ENCODE results near the gene OGDH. TPM values are rescaled to one million over a fixed set of nuclear protein-coding genes. Genes with fewer than 3 reads are reported as not detected.

Gene OGDH
- total and polyA plus RNA-seq, 10 of the 15 experiments (the other 5 are each of a cell fraction or from before 2014, with no cell fraction given) = 4.1 to 103 (median 48.4) TPM

DNA sequence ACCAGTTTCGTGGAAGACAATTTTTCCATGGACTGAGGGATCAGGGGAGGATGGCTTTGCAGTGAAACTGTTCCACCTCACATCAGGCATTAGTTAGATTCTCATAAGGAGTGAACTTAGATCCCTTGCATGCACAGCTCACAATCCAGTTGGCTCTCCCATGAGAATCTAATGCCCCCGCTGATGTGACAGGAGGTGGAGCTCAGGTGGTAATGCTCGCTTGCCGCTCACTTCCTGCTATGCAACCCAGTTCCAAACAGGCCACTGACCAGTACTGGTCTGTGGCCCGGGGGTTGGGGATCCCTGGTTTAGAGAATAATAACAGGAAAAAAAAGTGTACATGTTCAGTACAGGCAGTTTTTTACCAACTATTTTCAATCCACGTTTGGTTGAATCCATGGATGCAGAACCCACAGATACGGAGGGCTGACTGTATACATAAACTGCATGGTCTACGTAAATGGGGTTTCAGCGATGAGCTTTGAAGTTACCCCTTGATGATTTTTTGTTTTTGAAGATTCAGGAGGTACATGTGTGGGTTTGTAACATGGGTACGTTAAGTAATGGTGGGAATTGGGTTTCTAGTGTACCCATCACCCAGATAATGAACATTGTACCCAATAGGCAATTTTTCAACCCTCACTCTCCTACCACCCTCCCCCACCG is 24.5 kb downstream of the OGDH start:
- Histone ChIP-seq H3K79me2 (ENCODE audit: control insufficient read depth, insufficient read depth, low read length) (peaks cover 15% of the 10 kb centered on the region), H3K9me3 (replicated peaks; ENCODE audit: control insufficient read depth, insufficient read depth, low read length) (no peaks in the 10 kb centered on the region), H3K4me3 (no peak overlapping the region), H3K36me3 (ENCODE audit: control insufficient read depth in 2 of 2, insufficient read depth in 2 of 2, low read length in 1 of 2) (peaks cover 6 to 7% of the 10 kb centered on the region in 2 experiments; a peak in 3 of 4 replicates), H4K20me1 (ENCODE audit: control insufficient read depth, insufficient read depth) (no peaks in the 10 kb centered on the region; the same call in 1 of the 2 replicates), H3K4me1 (ENCODE audit: control insufficient read depth, insufficient read depth, low read length) (peaks cover 63% of the 10 kb centered on the region), H2AFZ (ENCODE audit: control insufficient read depth, low read depth, low read length) (no peak overlapping the region), H3K4me2 (ENCODE audit: control insufficient read depth, insufficient read depth) (no peak overlapping the region), H3K27ac (ENCODE audit: control insufficient read depth, insufficient read depth) (peak overlapping the region; percentile 75), H3K27me3 (replicated peaks in 1 of 2; ENCODE audit: control insufficient read depth in 2 of 2, insufficient read depth in 2 of 2, low read length in 1 of 2) (no peaks in the 10 kb centered on the region), H3K9ac (ENCODE audit: control insufficient read depth, insufficient read depth, low read length) (no peak overlapping the region)
- FAIRE-seq (no peak), DNase-seq (ENCODE audit: low read depth, low spot score) (no peak), ATAC-seq (no peak)
- ChIA-PET SMC1A (ENCODE audit: uncharacterized antibody, unreplicated experiment) (interaction anchor here (1.0 to 10.4 kb wide), 8 partner anchors 9 to 139 kb away, joined by 3 to 103 read pairs (median 5); partner anchors contain the start of gene OGDH), CTCF (interaction anchor here (1.5 to 1.6 kb wide), 2 partner anchors 25 to 40 kb away, joined by 3 to 8 read pairs; partner anchors contain the start of gene OGDH), RAD21 (ENCODE audit: unreplicated experiment) (interaction anchor here (0.8 to 13.2 kb wide), 2 partner anchors 11 to 23 kb away, joined by 3 to 130 read pairs; no protein-coding TSS in a partner anchor), POLR2A (interaction anchor here (0.8 to 5.9 kb wide), 9 partner anchors 8 to 370 kb away, joined by 3 to 55 read pairs (median 4); partner anchors contain the start of genes DDX56 and ZMIZ2)
- 98% methylated on average over 11 of the region's 11 CpGs for WGBS (ENCODE audit: insufficient coverage, insufficient replicate concordance, low lambda C conversion rate, missing lambda C conversion rate)
- no TSS peak for BruUV-seq (replicated peaks)
- intact Hi-C loops (cut with micrococcal nuclease; ENCODE audit: unreplicated experiment) (loop anchor here (10.0 kb wide), 1 partner anchor 394 kb away; no protein-coding TSS in a partner anchor), in situ Hi-C loops (cut with MboI) (no loop called here)
- TF ChIP-seq RBBP5 (conservative IDR thresholded peaks at IDR 0.05) (no peak), RB1 (IDR thresholded peaks at IDR 0.05; ENCODE audit: borderline replicate concordance) (no peak), MXI1 (IDR thresholded peaks at IDR 0.05; ENCODE audit: low read depth, low read length) (no peak)
- TF ChIP-seq, protein P1, sequence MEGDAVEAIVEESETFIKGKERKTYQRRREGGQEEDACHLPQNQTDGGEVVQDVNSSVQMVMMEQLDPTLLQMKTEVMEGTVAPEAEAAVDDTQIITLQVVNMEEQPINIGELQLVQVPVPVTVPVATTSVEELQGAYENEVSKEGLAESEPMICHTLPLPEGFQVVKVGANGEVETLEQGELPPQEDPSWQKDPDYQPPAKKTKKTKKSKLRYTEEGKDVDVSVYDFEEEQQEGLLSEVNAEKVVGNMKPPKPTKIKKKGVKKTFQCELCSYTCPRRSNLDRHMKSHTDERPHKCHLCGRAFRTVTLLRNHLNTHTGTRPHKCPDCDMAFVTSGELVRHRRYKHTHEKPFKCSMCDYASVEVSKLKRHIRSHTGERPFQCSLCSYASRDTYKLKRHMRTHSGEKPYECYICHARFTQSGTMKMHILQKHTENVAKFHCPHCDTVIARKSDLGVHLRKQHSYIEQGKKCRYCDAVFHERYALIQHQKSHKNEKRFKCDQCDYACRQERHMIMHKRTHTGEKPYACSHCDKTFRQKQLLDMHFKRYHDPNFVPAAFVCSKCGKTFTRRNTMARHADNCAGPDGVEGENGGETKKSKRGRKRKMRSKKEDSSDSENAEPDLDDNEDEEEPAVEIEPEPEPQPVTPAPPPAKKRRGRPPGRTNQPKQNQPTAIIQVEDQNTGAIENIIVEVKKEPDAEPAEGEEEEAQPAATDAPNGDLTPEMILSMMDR (IDR thresholded peaks at IDR 0.05 in 2 of 3, conservative IDR thresholded peaks at IDR 0.05 in 1 of 3; ENCODE audit: control insufficient read depth in 2 of 3, extremely low read depth in 1 of 3, insufficient read depth in 1 of 3, low read depth in 3 of 3, low read length in 3 of 3) = no peak
